Measurements from ENCODE around the gene AATK.

- TF ChIP-seq POLR2A (IDR thresholded peaks at IDR 0.05; ENCODE audit: low read depth, low read length) (no peak), POLR2AphosphoS5 (IDR thresholded peaks at IDR 0.05; ENCODE audit: low read depth, low read length) (no peak), TAF1 (IDR thresholded peaks at IDR 0.05; ENCODE audit: borderline replicate concordance, low read depth, low read length) (no peak)
Measured at GRCh38 chr17:81092518-81093095, 73.4 kb downstream of the AATK start.
